ENCODE data around the gene NRTN. TPM values are rescaled to one million over a fixed set of nuclear protein-coding genes. Genes with fewer than 3 reads are reported as not detected.

NRTN gene
- total and polyA plus RNA-seq, 2 experiments from 2014 or later: not detected

GRCh38 chr19:5827342-5827890 is 22.5 kb downstream of the NRTN start:
- no peaks in the 10 kb centered on the region; the same call in 1 of the 2 replicates for H3K27me3 ChIP-seq (replicated peaks; ENCODE audit: insufficient read depth)
- no peak overlapping the region for H3K9ac ChIP-seq
- no peaks in the 10 kb centered on the region for H3K79me2 ChIP-seq (ENCODE audit: insufficient read depth)
- 16 to 26% methylated on average over 18 to 37 of the region's 37 CpGs for WGBS, 2 experiments (ENCODE audit: low coverage in 1 of 2, low lambda C conversion rate in 2 of 2, missing lambda C conversion rate in 2 of 2)
- no peaks in the 10 kb centered on the region for H3K9me2 ChIP-seq (ENCODE audit: insufficient read depth)
- no peak overlapping the region for H3K4me2 ChIP-seq (ENCODE audit: unreplicated experiment)
- DNase-seq: no peak
- no peaks in the 10 kb centered on the region for H3K36me3 ChIP-seq (ENCODE audit: low read depth)
- no peak overlapping the region for H3K27ac ChIP-seq
- H2AFZ ChIP-seq: peak overlapping the region; percentile 79
- peak overlapping the region; percentile 69 for H3K4me3 ChIP-seq
- no peaks in the 10 kb centered on the region for H3K4me1 ChIP-seq (ENCODE audit: insufficient read depth)
- in situ Hi-C loops (cut with MboI): no loop called here
- TF ChIP-seq EZH2phosphoT487 (IDR thresholded peaks at IDR 0.05; ENCODE audit: insufficient read depth, low read depth) (no peak), EZH2 (IDR thresholded peaks at IDR 0.05; ENCODE audit: insufficient read depth, poor library complexity, severe bottlenecking) (no peak)
- H3K9me3 ChIP-seq (ENCODE audit: low read depth): no peaks in the 10 kb centered on the region
- H3F3A ChIP-seq (ENCODE audit: insufficient read depth): no peaks in the 10 kb centered on the region
- no peaks in the 10 kb centered on the region for H4K20me1 ChIP-seq (ENCODE audit: insufficient read depth)

- Histone ChIP-seq H3K9me3 (ENCODE audit: low read depth) (no peaks in the 10 kb centered on the region), H3K9me2 (ENCODE audit: insufficient read depth) (no peaks in the 10 kb centered on the region), H3K4me3 (peak overlapping the region; percentile 69), H3K27me3 (replicated peaks; ENCODE audit: insufficient read depth) (no peaks in the 10 kb centered on the region; the same call in 1 of the 2 replicates), H3K36me3 (ENCODE audit: low read depth) (no peaks in the 10 kb centered on the region), H4K20me1 (ENCODE audit: insufficient read depth) (no peaks in the 10 kb centered on the region), H3K27ac (no peak overlapping the region), H2AFZ (peak overlapping the region; percentile 79), H3K4me2 (ENCODE audit: unreplicated experiment) (peak overlapping the region; percentile 77), H3K79me2 (ENCODE audit: insufficient read depth) (no peaks in the 10 kb centered on the region), H3K4me1 (ENCODE audit: insufficient read depth) (no peaks in the 10 kb centered on the region), H3K9ac (peak overlapping the region; percentile 77), H3F3A (ENCODE audit: insufficient read depth) (no peaks in the 10 kb centered on the region)
- DNase-seq: peak; percentile 93
- in situ Hi-C loops (cut with MboI): no loop called here
- WGBS, 2 experiments (ENCODE audit: low coverage in 1 of 2, low lambda C conversion rate in 2 of 2, missing lambda C conversion rate in 2 of 2): 2 to 5% methylated on average over 63 to 73 of the region's 91 CpGs
- TF ChIP-seq EZH2 (IDR thresholded peaks at IDR 0.05; ENCODE audit: insufficient read depth, poor library complexity, severe bottlenecking) (no peak), EZH2phosphoT487 (IDR thresholded peaks at IDR 0.05; ENCODE audit: insufficient read depth, low read depth) (no peak)
Measured at GRCh38 chr19:5827891-5828660, 23.2 kb downstream of the NRTN start.

DNA sequence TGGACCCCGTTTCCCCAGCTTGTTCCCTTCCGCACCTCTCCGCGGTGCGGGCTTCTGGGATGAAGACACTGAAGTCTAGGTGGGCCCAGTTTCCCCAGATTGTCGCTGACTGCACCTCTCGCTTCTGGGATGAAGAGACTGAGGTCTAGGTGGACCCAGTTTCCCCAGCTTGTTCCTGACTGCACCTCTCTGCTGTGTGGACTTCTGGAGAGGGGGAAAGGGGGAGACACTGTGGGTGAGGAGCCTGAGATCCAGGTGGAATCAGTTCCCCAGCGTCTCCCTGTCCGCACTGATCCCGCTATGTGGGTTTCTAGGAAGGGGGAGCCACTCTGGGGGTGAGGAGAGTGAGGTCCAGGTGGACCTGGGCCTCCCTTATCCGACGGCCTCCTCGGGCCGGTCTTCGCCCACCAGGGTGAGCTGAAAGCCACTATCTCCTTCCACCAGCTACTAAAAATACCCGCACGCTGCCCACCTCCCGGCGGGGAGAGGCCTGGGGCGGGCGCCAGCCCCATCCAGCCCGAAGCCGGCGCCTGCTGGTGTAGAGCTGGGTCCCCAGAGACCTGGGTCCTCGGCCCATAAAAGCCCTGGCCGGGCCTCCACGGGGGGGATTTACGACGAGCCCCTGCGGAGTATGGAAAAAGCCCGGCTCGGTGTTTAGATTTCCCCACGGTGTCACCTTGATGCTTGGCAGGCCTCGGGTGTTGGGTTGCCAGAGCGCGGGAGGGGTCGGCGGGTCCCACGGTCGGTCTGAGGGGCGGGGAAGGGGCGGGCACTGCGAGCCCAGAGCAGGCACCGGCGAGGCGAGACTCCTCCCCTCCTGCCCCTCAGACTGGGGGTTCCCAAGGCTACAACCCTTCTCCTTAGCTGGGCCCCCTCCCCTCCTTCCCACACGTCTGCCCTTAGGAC is 24.0 kb downstream of the NRTN start:
- Histone ChIP-seq H2AFZ (peak overlapping the region; percentile 79), H3K27me3 (replicated peaks; ENCODE audit: insufficient read depth) (no peaks in the 10 kb centered on the region; the same call in 1 of the 2 replicates), H3K27ac (no peak overlapping the region), H3K9ac (peak overlapping the region; percentile 77), H3K36me3 (ENCODE audit: low read depth) (no peaks in the 10 kb centered on the region), H3K9me3 (ENCODE audit: low read depth) (no peaks in the 10 kb centered on the region), H4K20me1 (ENCODE audit: insufficient read depth) (no peaks in the 10 kb centered on the region), H3K4me3 (peak overlapping the region; percentile 69), H3F3A (ENCODE audit: insufficient read depth) (no peaks in the 10 kb centered on the region), H3K79me2 (ENCODE audit: insufficient read depth) (no peaks in the 10 kb centered on the region), H3K4me2 (ENCODE audit: unreplicated experiment) (peak overlapping the region; percentile 77), H3K4me1 (ENCODE audit: insufficient read depth) (no peaks in the 10 kb centered on the region), H3K9me2 (ENCODE audit: insufficient read depth) (no peaks in the 10 kb centered on the region)
- DNase-seq: peak; percentile 27
- 8% methylated on average over 35 to 42 of the region's 47 CpGs for WGBS, 2 experiments (ENCODE audit: low coverage in 1 of 2, low lambda C conversion rate in 2 of 2, missing lambda C conversion rate in 2 of 2)
- in situ Hi-C loops (cut with MboI): no loop called here
- TF ChIP-seq EZH2 (IDR thresholded peaks at IDR 0.05; ENCODE audit: insufficient read depth, poor library complexity, severe bottlenecking) (no peak), EZH2phosphoT487 (IDR thresholded peaks at IDR 0.05; ENCODE audit: insufficient read depth, low read depth) (no peak)

Measured in GM23248 (cell line).